Neuronal stem cell (in vitro differentiated cells): ENCODE results near the gene SAA4.
"Not testable (repeated sequence)": the region's sequence is repeated elsewhere in the genome, so short reads cannot be mapped to it uniquely, and the experiment has no call there.

Source experiments
- DNase-seq: peaks from one replicate; pipeline ENCODE4 v3.0.0-alpha.2; 2013; ENCODE audit warnings: low spot score
- H2AFZ ChIP-seq: one replicate; pipeline ENCODE4 v1.6.1; 2013; ENCODE audit warnings: mild to moderate bottlenecking, low read length, inconsistent platforms
- H2AK5ac ChIP-seq: 2 replicates; pipeline ENCODE4 v1.6.1; 2013; ENCODE audit warnings: low read depth, mild to moderate bottlenecking, inconsistent platforms, low read length, moderate library complexity, mixed read lengths
- H2BK120ac ChIP-seq: 2 replicates; pipeline ENCODE4 v1.6.1; 2013; ENCODE audit warnings: low read depth, mild to moderate bottlenecking, inconsistent platforms, low read length, moderate library complexity, mixed read lengths
- H2BK12ac ChIP-seq: one replicate; pipeline ENCODE4 v1.6.1; 2013; ENCODE audit warnings: low read length, inconsistent platforms
- H2BK15ac ChIP-seq: 2 replicates; pipeline ENCODE4 v1.6.1; 2013; ENCODE audit warnings: mild to moderate bottlenecking, low read length, inconsistent platforms, mixed read lengths
- H2BK5ac ChIP-seq: one replicate; pipeline ENCODE4 v1.6.1; 2013; ENCODE audit warnings: inconsistent platforms, mild to moderate bottlenecking, low read length, moderate library complexity
- H3K14ac ChIP-seq: one replicate; pipeline ENCODE4 v1.6.1; 2013; ENCODE audit warnings: low read length, inconsistent platforms
- H3K18ac ChIP-seq: 2 replicates; pipeline ENCODE4 v1.6.1; 2013; ENCODE audit warnings: low read length, inconsistent platforms
- H3K23ac ChIP-seq: 2 replicates; pipeline ENCODE4 v1.6.1; 2013; ENCODE audit warnings: low read depth, mild to moderate bottlenecking, mixed read lengths, low read length, inconsistent platforms; ENCODE audit not compliant: poor library complexity
- H3K27ac ChIP-seq: replicated peaks from 3 replicates; pipeline ENCODE4 v1.5.1; 2013; ENCODE audit warnings: low read length, inconsistent platforms
- H3K27me3 ChIP-seq, 3 experiments: 2 replicates each; pipeline ENCODE4 v1.6.1; 2013; ENCODE audit warnings: low read length in 3 of 3, mild to moderate bottlenecking in 2 of 3, inconsistent platforms in 1 of 3, low read depth in 1 of 3, mixed read lengths in 1 of 3, moderate library complexity in 1 of 3; ENCODE audit not compliant: control insufficient read depth in 3 of 3, insufficient read depth in 3 of 3
- H3K36me3 ChIP-seq, 2 donors: replicated peaks in 1 of 2; 2 replicates each; pipeline ENCODE4 v1.6.1; 2013; ENCODE audit warnings: low read length in 2 of 2; ENCODE audit not compliant: control insufficient read depth in 2 of 2, insufficient read depth in 2 of 2
- H3K4ac ChIP-seq: 2 replicates; pipeline ENCODE4 v1.6.1; 2013; ENCODE audit warnings: inconsistent platforms, mild to moderate bottlenecking, low read length, moderate library complexity
- H3K4me1 ChIP-seq, 2 donors: 1 replicate in 1 of 2; 2 replicates in 1 of 2; pipeline ENCODE4 v1.6.1; 2013; ENCODE audit warnings: low read length in 2 of 2, low read depth in 1 of 2; ENCODE audit not compliant: control insufficient read depth in 2 of 2, insufficient read depth in 1 of 2
- H3K4me2 ChIP-seq: one replicate; pipeline ENCODE4 v1.6.1; 2013; ENCODE audit warnings: mild to moderate bottlenecking, low read length, inconsistent platforms; ENCODE audit not compliant: insufficient read depth, poor library complexity, severe bottlenecking
- H3K4me3 ChIP-seq, 2 donors: 2 replicates each; pipeline ENCODE4 v1.5.1; 2013; ENCODE audit warnings: low read length in 2 of 2, mild to moderate bottlenecking in 2 of 2, inconsistent platforms in 1 of 2, moderate library complexity in 1 of 2
- H3K79me1 ChIP-seq: one replicate; pipeline ENCODE4 v1.6.1; 2013; ENCODE audit warnings: low read depth, mild to moderate bottlenecking, inconsistent platforms, low read length, moderate library complexity
- H3K9ac ChIP-seq: one replicate; pipeline ENCODE4 v1.6.1; 2013; ENCODE audit warnings: mild to moderate bottlenecking, low read depth, low read length, inconsistent platforms; ENCODE audit not compliant: poor library complexity
- H3K9me3 ChIP-seq, 2 donors: replicated peaks in 1 of 2; 2 replicates each; pipeline versions ENCODE3 to v1.6.1; 2013; ENCODE audit warnings: low read length in 2 of 2, mild to moderate bottlenecking in 2 of 2, inconsistent platforms in 1 of 2, low read depth in 1 of 2, mixed read lengths in 1 of 2, moderate library complexity in 1 of 2; ENCODE audit not compliant: control insufficient read depth in 2 of 2, insufficient read depth in 1 of 2
- H4K8ac ChIP-seq: one replicate; pipeline ENCODE4 v1.6.1; 2013; ENCODE audit warnings: low read depth, mild to moderate bottlenecking, inconsistent platforms, low read length, moderate library complexity
- H4K91ac ChIP-seq: one replicate; pipeline ENCODE4 v1.6.1; 2013; ENCODE audit warnings: low read length, low read depth, mild to moderate bottlenecking, inconsistent platforms; ENCODE audit not compliant: poor library complexity
- WGBS, 2 donors: extraction: QIAGEN DNeasy Blood & Tissue Kit; methylation state at CpG; one replicate each; pipeline ENCODE4 v1.1.7; 2013; ENCODE audit warnings: missing lambda C conversion rate in 2 of 2, mixed read lengths in 1 of 2; ENCODE audit not compliant: insufficient read length in 2 of 2, insufficient replicate concordance in 1 of 2; ENCODE audit errors: extremely low coverage in 2 of 2; 5-methylcytosine and 5-hydroxymethylcytosine counted together

Gene SAA4

GRCh38 chr11:18277565-18278271 lies 41.1 kb upstream of the SAA4 start:
- Histone ChIP-seq H3K79me1 (no peaks in the 10 kb centered on the region), H2BK15ac (no peak overlapping the region), H4K91ac (no peak overlapping the region), H3K4me2 (no peak overlapping the region), H2BK5ac (no peak overlapping the region), H4K8ac (no peak overlapping the region), H2BK120ac (no peak overlapping the region), H2AK5ac (no peak overlapping the region), H2AFZ (no peak overlapping the region), H3K23ac (no peak overlapping the region), H3K14ac (no peak overlapping the region), H3K4ac (no peak overlapping the region), H3K36me3 (peaks cover 5 to 62% of the 10 kb centered on the region in 2 donors), H3K27ac (no peak overlapping the region), H3K9me3 (no peaks in the 10 kb centered on the region), H3K4me3 (no peak overlapping the region), H2BK12ac (no peak overlapping the region), H3K27me3 (no peaks in the 10 kb centered on the region), H3K9ac (no peak overlapping the region), H3K4me1 (no peaks in the 10 kb centered on the region), H3K18ac (no peak overlapping the region)
- no CpG with 5 or more reads among the region's 5 CpGs for WGBS, 2 donors
- DNase-seq: no peak

GRCh38 chr11:18271206-18271605 lies 34.6 kb upstream of the SAA4 start:
- Histone ChIP-seq H2BK120ac (no peak overlapping the region), H3K79me1 (no peaks in the 10 kb centered on the region), H3K23ac (no peak overlapping the region), H3K9ac (no peak overlapping the region), H3K27me3 (no peaks in the 10 kb centered on the region), H3K4me2 (no peak overlapping the region), H3K18ac (no peak overlapping the region), H3K4me3 (no peak overlapping the region), H2BK12ac (no peak overlapping the region), H4K8ac (no peak overlapping the region), H3K14ac (no peak overlapping the region), H3K9me3 (no peaks in the 10 kb centered on the region), H3K36me3 (peaks cover 0 to 4% of the 10 kb centered on the region in 2 donors), H2AK5ac (no peak overlapping the region), H2BK5ac (no peak overlapping the region), H3K27ac (no peak overlapping the region), H3K4ac (no peak overlapping the region), H4K91ac (no peak overlapping the region), H2AFZ (no peak overlapping the region), H2BK15ac (no peak overlapping the region), H3K4me1 (no peaks in the 10 kb centered on the region)
- DNase-seq: no peak
- WGBS, 2 donors: no CpG with 5 or more reads among the region's 4 CpGs

- Histone ChIP-seq H2BK12ac (no peak overlapping the region), H3K4me2 (no peak overlapping the region), H3K4ac (no peak overlapping the region), H4K8ac (no peak overlapping the region), H3K14ac (no peak overlapping the region), H2BK5ac (no peak overlapping the region), H3K27me3 (no peaks in the 10 kb centered on the region), H4K91ac (no peak overlapping the region), H3K27ac (no peak overlapping the region), H2BK120ac (no peak overlapping the region), H2BK15ac (no peak overlapping the region), H3K18ac (no peak overlapping the region), H3K9ac (no peak overlapping the region), H3K79me1 (no peaks in the 10 kb centered on the region), H3K23ac (no peak overlapping the region), H3K36me3 (peaks cover 0 to under 1% of the 10 kb centered on the region in 2 donors), H3K4me1 (no peaks in the 10 kb centered on the region), H2AFZ (no peak overlapping the region), H3K9me3 (no peaks in the 10 kb centered on the region), H2AK5ac (no peak overlapping the region), H3K4me3 (no peak overlapping the region)
- DNase-seq: no peak
- no CpG with 5 or more reads among the region's 4 CpGs for WGBS, 2 donors
Measured at GRCh38 chr11:18270102-18270501, 33.5 kb upstream of the SAA4 start.

- not testable (repeated sequence) for H4K8ac ChIP-seq, H3K27ac ChIP-seq, H3K4me2 ChIP-seq, H3K36me3 ChIP-seq, H3K4me1 ChIP-seq, H2AK5ac ChIP-seq, H2BK15ac ChIP-seq, H3K9me3 ChIP-seq, H4K91ac ChIP-seq, H3K4me3 ChIP-seq, H2BK120ac ChIP-seq, H3K23ac ChIP-seq, H3K14ac ChIP-seq, H3K4ac ChIP-seq, H2BK12ac ChIP-seq, H3K9ac ChIP-seq, H3K79me1 ChIP-seq, H2BK5ac ChIP-seq, H3K27me3 ChIP-seq, H3K18ac ChIP-seq, DNase-seq, H2AFZ ChIP-seq
- no CpG with 5 or more reads among the region's 5 CpGs for WGBS, 2 donors
Measured at GRCh38 chr11:18269252-18269651, 32.6 kb upstream of the SAA4 start.
